Loucy (cell line): ENCODE data around the gene UNC5B.

Source experiments
- H2AFZ ChIP-seq: fragments of 200-600 bp; sonication (generic); 2 replicates; pipeline ENCODE4 v1.6.0; 2016; ENCODE audit warnings: antibody characterized with exemption, mild to moderate bottlenecking, low read length, moderate library complexity
- H3F3A ChIP-seq: fragments of 200-600 bp; 2 replicates; pipeline ENCODE4 v1.6.0; 2016; ENCODE audit warnings: antibody characterized with exemption, low read depth, mild to moderate bottlenecking
- H3K27me3 ChIP-seq: fragments of 200-600 bp; sonication (generic); 2 replicates; pipeline ENCODE4 v1.6.1; 2014; ENCODE audit warnings: low read length, mild to moderate bottlenecking; ENCODE audit not compliant: insufficient read depth, poor library complexity, severe bottlenecking
- H3K36me3 ChIP-seq: fragments of 200-600 bp; sonication (generic); 2 replicates; pipeline ENCODE4 v1.6.1; 2016; ENCODE audit warnings: low read length; ENCODE audit not compliant: insufficient read depth
- H3K4me1 ChIP-seq: fragments of 200-600 bp; sonication (generic); 2 replicates; pipeline ENCODE4 v1.5.1; 2014; ENCODE audit warnings: low read length, mild to moderate bottlenecking; ENCODE audit not compliant: insufficient read depth, poor library complexity, severe bottlenecking
- H3K4me2 ChIP-seq: fragments of 200-600 bp; sonication (generic); 2 replicates; pipeline ENCODE4 v1.6.0; 2014; ENCODE audit warnings: antibody characterized with exemption, low read length, low read depth, mild to moderate bottlenecking; ENCODE audit not compliant: poor library complexity, severe bottlenecking
- H3K4me3 ChIP-seq: fragments of 200-600 bp; sonication (generic); 2 replicates; pipeline ENCODE4 v1.5.1; 2014; ENCODE audit warnings: low read length, mild to moderate bottlenecking, mixed read lengths; ENCODE audit not compliant: poor library complexity, severe bottlenecking
- H3K79me2 ChIP-seq: fragments of 200-600 bp; sonication (generic); 2 replicates; pipeline ENCODE4 v1.6.1; 2014; ENCODE audit warnings: low read length; ENCODE audit not compliant: insufficient read depth
- H3K9ac ChIP-seq: fragments of 200-600 bp; sonication (generic); 2 replicates; pipeline ENCODE4 v1.6.0; 2014; ENCODE audit warnings: mild to moderate bottlenecking, low read depth, low read length, moderate library complexity; ENCODE audit not compliant: poor library complexity, severe bottlenecking
- H3K9me2 ChIP-seq: fragments of 200-600 bp; sonication (generic); replicated peaks from 2 replicates; pipeline ENCODE4 v1.6.1; 2016; ENCODE audit warnings: low read depth, low read length, mixed read lengths
- H3K9me3 ChIP-seq: fragments of 200-600 bp; sonication (generic); 2 replicates; pipeline ENCODE4 v1.6.1; 2014; ENCODE audit warnings: mild to moderate bottlenecking, antibody characterized with exemption, low read length, low read depth; ENCODE audit not compliant: insufficient read depth
- H4K20me1 ChIP-seq: fragments of 200-600 bp; sonication (generic); 2 replicates; pipeline ENCODE4 v1.6.0; 2014; ENCODE audit warnings: antibody characterized with exemption, low read length, mild to moderate bottlenecking; ENCODE audit not compliant: insufficient read depth, poor library complexity, severe bottlenecking
- CTCF ChIP-seq: fragments of 200-600 bp; sonication (generic); conservative IDR thresholded peaks from 2 replicates; pipeline ENCODE4 v1.5.1; 2014; ENCODE audit warnings: mild to moderate bottlenecking, antibody characterized with exemption, low read length
- EZH2phosphoT487 ChIP-seq: fragments of 200-600 bp; IDR thresholded peaks from 2 replicates; pipeline ENCODE4 v1.6.1; 2018; ENCODE audit warnings: antibody characterized with exemption, mild to moderate bottlenecking, moderate library complexity, borderline replicate concordance

UNC5B gene

DNA sequence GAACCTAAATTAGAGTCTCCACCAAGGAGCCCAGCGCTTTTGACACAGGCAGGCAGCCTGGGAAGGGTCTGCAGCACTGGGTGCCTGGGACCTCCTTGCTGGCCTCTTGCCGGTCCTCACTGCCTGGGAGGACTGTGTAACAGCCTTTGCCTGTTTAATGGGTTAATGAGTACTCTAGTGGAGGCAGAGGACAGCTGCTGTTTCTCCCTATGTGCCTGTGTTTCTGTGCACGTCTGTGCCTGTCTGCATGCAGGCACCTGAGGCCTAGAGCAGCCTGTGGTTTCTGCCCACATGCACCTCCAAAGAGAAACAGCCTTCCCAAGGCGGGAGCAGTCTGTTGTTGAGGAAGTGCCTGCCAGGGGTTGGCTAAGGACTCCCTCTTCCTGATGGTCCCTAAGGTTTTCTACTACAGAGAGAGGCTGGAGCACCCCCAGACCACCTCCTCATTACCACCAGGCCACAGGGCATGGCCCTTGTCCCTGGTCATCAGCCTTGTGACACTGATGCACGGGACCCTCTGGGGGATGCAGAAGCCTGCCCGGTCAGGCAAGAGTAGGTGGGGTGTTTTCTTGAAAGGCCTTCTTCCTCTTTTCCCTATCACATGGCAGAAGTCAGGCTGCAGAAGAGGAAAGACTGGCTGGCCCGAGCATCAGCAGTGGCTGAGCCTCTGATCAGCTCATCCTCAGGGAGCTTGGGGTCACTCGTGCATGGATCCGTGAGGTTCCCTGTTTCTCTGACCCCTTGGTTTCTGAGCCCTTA is 120.9 kb downstream of the UNC5B start:
- H3K9ac ChIP-seq: peak overlapping the region; percentile 16
- peaks cover 3% of the 10 kb centered on the region for H3K4me1 ChIP-seq
- no peaks in the 10 kb centered on the region for H4K20me1 ChIP-seq

GRCh38 chr10:71334221-71334791 is 121.9 kb downstream of the UNC5B start:
- no peak for TF ChIP-seq CTCF
- no peak for TF ChIP-seq EZH2phosphoT487
- Histone ChIP-seq H3F3A (no peaks in the 10 kb centered on the region), H3K27me3 (no peaks in the 10 kb centered on the region), H3K4me2 (no peak overlapping the region), H3K4me1 (peaks cover 3% of the 10 kb centered on the region), H3K36me3 (peaks cover 22% of the 10 kb centered on the region; the same call in 1 of the 2 replicates), H2AFZ (no peak overlapping the region), H3K4me3 (no peak overlapping the region), H3K79me2 (no peaks in the 10 kb centered on the region; the same call in 1 of the 2 replicates), H3K9ac (no peak overlapping the region), H3K9me2 (no peaks in the 10 kb centered on the region), H3K9me3 (no peaks in the 10 kb centered on the region), H4K20me1 (no peaks in the 10 kb centered on the region)

More for the DNA sequence above, 120.9 kb downstream of the UNC5B start:
- Histone ChIP-seq H3K4me3 (no peak overlapping the region), H2AFZ (no peak overlapping the region), H3K79me2 (no peaks in the 10 kb centered on the region; the same call in 1 of the 2 replicates), H3K36me3 (peaks cover 15% of the 10 kb centered on the region; the same call in 1 of the 2 replicates), H3K27me3 (no peaks in the 10 kb centered on the region), H3K9me3 (no peaks in the 10 kb centered on the region), H3F3A (no peaks in the 10 kb centered on the region), H3K4me2 (no peak overlapping the region), H3K9me2 (no peaks in the 10 kb centered on the region)
- TF ChIP-seq EZH2phosphoT487 (no peak), CTCF (no peak)

GRCh38 chr10:71335173-71335708 is 122.9 kb downstream of the UNC5B start:
- TF ChIP-seq EZH2phosphoT487 (no peak), CTCF (no peak)
- Histone ChIP-seq H3F3A (no peaks in the 10 kb centered on the region), H3K9me3 (no peaks in the 10 kb centered on the region), H3K4me2 (no peak overlapping the region), H2AFZ (no peak overlapping the region), H3K9me2 (no peaks in the 10 kb centered on the region), H3K9ac (no peak overlapping the region), H4K20me1 (no peaks in the 10 kb centered on the region), H3K79me2 (no peaks in the 10 kb centered on the region; the same call in 1 of the 2 replicates), H3K36me3 (peaks cover 24% of the 10 kb centered on the region; the same call in 1 of the 2 replicates), H3K27me3 (no peaks in the 10 kb centered on the region), H3K4me3 (no peak overlapping the region), H3K4me1 (peaks cover 3% of the 10 kb centered on the region)
